ENCODE measurements around the gene BTBD16.

- TF ChIP-seq ZNF274 (IDR thresholded peaks at IDR 0.05; ENCODE audit: low read depth, low read length) (no peak), YY1 (IDR thresholded peaks at IDR 0.05; ENCODE audit: insufficient read depth, insufficient read length) (no peak), SUZ12 (IDR thresholded peaks at IDR 0.05; ENCODE audit: extremely low read depth, insufficient read depth, insufficient read length) (no peak)
Measured at GRCh38 chr10:122374859-122375678, 104.0 kb downstream of the BTBD16 start.
